HG03139 (cell line): ENCODE measurements around the gene PDCD1.

Experiments used
- ATAC-seq: cut with Tn5 transposase; IDR thresholded peaks from one replicate; pipeline ENCODE4 v1.9.1; 2021; ENCODE audit not compliant: unreplicated experiment

Gene PDCD1

GRCh38 chr2:241852981-241853631, 5.6 kb downstream of the PDCD1 start:
- ATAC-seq = no peak

DNA sequence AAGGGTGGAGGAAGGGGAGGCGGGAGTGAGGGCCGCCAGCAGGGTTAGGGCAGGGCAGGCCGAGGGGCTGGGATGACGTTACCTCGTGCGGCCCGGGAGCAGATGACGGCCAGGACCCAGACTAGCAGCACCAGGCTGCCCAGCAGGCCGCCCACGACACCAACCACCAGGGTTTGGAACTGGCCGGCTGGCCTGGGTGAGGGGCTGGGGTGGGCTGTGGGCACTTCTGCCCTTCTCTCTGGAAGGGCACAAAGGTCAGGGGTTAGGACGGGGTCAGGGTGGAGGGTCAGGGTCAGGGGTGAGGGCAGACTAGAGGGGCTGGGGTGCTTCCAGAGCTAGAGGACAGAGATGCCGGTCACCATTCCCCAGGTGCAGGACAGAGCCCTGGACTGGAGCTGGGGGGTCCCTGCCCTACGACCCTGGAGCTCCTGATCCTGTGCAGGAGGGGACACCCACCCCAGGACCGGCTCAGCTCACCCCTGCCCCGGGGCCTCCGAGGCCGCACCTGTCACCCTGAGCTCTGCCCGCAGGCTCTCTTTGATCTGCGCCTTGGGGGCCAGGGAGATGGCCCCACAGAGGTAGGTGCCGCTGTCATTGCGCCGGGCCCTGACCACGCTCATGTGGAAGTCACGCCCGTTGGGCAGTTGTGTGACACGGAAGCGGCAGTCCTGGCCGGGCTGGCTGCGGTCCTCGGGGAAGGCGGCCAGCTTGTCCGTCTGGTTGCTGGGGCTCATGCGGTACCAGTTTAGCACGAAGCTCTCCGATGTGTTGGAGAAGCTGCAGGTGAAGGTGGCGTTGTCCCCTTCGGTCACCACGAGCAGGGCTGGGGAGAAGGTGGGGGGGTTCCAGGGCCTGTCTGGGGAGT, 6.3 kb downstream of the PDCD1 start:
- no peak for ATAC-seq

DNA sequence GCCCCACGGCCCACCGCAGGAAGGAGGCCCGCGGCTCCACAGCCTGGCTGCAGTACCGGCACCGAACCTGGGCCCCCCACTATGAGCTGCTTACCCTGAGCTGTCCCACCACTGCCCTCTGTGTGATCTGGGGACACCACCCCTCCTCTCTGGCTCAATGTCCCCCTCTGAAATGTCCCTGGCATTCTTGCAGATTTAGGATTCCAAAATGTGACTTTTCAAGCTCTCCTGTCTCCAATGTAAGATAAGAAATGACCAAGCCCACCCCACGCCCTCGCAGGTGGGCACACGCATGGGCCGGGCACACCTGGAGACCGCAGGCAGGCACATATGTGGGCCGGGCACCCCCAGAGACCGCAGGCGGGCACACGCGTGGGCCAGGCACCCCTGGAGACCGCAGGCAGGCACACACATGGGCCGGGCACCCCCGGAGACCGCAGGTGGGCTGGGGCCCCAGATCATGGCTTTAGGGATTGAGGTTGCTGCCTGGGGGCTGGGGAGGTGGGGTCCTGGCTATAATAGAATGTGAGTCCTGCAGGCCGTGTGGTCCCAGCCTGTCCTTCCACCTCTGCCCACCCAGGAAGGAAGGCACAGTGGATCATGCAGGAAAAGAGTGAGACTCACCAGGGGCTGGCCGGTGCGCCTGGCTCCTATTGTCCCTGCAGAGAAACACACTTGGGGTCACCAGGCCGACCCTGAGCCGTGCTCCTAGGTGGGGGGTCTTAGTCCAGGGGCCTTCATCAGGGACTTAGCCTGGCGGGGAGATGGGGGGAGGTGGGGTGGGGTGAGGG, 7.2 kb downstream of the PDCD1 start:
- ATAC-seq = no peak

- no peak for ATAC-seq
These were observed 8.0 kb downstream of the PDCD1 start for GRCh38 chr2:241850544-241851324.

- ATAC-seq = no peak
These were observed 8.8 kb downstream of the PDCD1 start for GRCh38 chr2:241849616-241850543.

DNA sequence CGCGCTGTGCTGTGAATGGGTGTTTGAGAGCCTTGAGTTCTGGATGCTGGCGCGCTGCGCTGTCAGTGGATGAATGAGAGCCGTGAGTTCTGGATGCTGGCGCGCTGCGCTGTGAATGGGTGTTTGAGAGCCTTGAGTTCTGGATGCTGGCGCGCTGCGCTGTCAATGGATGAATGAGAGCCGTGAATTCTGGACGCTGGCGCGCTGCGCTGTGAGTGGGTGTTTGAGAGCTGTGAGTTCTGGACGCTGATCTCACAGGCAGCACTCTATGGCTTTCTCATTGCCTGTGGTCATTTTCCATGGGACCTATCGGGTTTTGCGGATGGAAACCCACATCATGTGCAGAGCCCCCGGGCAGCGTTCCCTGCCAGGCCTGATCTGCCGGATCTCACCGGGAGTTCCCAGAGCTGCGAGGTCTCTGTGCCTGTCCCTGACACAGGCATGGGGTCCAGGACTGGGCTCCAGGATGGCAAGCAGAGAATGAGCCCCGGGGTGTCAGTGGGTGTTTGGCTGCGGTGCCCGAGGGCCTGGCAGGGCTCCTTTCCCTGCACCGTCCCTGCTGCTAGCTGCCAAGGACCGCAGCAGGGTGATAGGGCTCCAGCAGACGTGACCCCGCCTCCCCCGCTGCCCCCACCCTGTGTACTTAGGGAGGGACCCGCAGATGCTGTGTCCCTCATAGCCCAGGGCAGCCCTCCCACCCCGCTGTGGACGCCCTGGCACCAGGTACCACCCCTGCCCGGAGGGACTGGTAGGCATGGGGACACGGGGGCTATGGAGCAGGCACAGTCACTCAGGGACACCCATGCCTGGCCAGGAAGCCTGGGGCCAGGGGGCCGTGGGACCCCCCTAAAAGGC, 9.7 kb downstream of the PDCD1 start:
- no peak for ATAC-seq

GRCh38 chr2:241846406-241846805, 12.3 kb downstream of the PDCD1 start:
- ATAC-seq = no peak

DNA sequence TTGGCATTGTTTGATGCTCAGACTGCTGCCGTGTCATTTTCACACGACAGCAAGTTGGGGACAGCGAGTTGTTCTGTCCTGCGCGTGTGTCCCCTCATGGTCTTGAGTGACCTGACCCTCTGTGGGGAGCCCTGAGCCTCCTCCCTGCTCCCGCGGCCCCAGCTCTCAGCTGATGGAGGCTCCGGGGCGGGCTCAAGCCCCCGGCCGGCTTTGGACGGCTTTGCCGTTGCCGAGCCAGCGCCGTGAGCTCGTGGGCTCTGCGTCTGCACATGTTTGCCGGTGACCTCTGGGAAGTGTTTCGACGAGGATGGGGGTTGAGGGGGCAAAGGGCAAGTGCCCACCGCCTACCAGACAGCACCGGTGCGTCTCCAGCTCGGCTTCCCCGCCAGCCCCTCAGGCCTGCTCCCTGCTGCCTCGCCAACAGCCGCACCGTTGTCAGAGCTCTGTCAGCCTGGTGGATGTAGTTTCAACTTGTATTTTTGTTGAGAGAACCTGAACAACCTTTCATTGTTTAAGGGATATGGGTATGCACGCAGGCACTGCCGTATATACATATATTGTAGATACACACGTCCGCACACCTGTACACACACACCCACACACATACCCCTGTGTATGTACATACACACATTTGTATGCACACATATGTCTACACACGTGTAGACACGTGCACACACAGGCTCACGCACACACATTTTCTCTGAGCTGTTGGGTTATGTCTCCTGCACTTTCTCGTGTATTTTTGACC, 13.7 kb downstream of the PDCD1 start:
- ATAC-seq = no peak

GRCh38 chr2:241844066-241844728, 14.5 kb downstream of the PDCD1 start:
- no peak for ATAC-seq

DNA sequence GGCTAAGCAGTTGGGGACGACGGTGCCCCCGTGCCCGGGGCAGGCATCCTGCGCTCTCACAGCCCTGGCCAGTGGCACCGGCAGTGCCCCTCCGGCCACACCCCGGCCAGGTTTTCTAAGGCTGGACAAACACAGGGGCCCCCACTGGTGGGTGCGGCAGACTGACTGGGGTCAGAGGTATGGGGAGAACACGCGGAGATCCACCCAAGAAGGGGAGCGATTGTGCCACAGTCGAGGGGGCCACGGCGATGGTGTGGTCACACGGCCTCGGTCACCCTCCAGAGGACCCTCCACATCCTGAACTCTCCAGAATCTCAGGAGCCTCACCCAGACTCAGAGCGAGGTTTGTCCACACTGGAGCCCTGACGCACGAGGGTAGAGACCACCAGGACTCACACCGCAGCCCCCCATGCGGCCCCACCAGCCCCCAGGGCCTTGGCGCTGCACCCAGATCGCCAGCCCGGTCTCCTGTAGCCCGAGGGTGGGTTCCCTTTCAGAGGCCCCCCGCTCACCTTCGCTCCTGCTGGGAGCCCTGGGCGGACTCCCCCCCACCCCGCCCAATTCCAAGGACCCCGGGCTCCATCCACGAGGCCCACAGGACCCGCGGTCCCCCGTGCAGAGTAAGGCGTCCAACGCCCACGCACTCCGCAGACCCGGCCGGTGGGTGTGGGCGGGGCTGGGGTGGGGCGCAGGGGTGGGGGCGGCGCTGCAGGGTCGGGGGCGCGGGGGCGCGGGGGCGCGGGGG, 15.2 kb downstream of the PDCD1 start:
- no peak for ATAC-seq

- peak; percentile 38 for ATAC-seq
These were observed 16.0 kb downstream of the PDCD1 start for GRCh38 chr2:241842620-241843211.

DNA sequence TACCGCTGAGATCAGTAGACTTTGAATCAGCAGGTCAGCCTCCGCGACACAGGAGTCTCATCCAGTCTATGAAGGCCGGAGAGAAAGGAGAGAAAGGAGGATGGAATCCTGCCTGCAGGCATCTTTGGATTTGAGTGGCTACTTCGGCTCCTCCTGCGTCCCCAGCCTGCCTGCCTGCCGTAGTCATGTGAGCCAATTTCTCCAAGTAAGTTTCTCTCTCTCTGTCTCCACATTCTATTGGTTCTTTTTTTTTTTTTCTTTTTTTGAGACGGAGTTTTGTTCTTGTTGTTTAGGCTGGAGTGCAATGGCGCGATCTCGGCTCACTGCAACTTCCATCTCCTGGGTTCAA, 16.7 kb downstream of the PDCD1 start:
- no peak for ATAC-seq

- ATAC-seq = no peak
These were observed 17.3 kb downstream of the PDCD1 start for GRCh38 chr2:241841181-241842066.

- no peak for ATAC-seq
These were observed 21.3 kb downstream of the PDCD1 start for GRCh38 chr2:241837197-241837965.

GRCh38 chr2:241836292-241836691, 22.4 kb downstream of the PDCD1 start:
- ATAC-seq = no peak
